Measurements from ENCODE around the gene EMSY. TPM values are rescaled to one million over a fixed set of nuclear protein-coding genes. Genes with fewer than 3 reads are reported as not detected.
"Not testable (repeated sequence)": the region's sequence is repeated elsewhere in the genome, so short reads cannot be mapped to it uniquely, and the experiment has no call there.

Gene EMSY, protein sequence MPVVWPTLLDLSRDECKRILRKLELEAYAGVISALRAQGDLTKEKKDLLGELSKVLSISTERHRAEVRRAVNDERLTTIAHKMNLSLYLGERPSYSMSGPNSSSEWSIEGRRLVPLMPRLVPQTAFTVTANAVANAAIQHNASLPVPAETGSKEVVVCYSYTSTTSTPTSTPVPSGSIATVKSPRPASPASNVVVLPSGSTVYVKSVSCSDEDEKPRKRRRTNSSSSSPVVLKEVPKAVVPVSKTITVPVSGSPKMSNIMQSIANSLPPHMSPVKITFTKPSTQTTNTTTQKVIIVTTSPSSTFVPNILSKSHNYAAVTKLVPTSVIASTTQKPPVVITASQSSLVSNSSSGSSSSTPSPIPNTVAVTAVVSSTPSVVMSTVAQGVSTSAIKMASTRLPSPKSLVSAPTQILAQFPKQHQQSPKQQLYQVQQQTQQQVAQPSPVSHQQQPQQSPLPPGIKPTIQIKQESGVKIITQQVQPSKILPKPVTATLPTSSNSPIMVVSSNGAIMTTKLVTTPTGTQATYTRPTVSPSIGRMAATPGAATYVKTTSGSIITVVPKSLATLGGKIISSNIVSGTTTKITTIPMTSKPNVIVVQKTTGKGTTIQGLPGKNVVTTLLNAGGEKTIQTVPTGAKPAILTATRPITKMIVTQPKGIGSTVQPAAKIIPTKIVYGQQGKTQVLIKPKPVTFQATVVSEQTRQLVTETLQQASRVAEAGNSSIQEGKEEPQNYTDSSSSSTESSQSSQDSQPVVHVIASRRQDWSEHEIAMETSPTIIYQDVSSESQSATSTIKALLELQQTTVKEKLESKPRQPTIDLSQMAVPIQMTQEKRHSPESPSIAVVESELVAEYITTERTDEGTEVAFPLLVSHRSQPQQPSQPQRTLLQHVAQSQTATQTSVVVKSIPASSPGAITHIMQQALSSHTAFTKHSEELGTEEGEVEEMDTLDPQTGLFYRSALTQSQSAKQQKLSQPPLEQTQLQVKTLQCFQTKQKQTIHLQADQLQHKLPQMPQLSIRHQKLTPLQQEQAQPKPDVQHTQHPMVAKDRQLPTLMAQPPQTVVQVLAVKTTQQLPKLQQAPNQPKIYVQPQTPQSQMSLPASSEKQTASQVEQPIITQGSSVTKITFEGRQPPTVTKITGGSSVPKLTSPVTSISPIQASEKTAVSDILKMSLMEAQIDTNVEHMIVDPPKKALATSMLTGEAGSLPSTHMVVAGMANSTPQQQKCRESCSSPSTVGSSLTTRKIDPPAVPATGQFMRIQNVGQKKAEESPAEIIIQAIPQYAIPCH (N-terminal part only)
- 7.8 and 12.7 TPM in 2 replicates for total RNA-seq (2014; rRNA removed; shearing (Covaris generic))

DNA sequence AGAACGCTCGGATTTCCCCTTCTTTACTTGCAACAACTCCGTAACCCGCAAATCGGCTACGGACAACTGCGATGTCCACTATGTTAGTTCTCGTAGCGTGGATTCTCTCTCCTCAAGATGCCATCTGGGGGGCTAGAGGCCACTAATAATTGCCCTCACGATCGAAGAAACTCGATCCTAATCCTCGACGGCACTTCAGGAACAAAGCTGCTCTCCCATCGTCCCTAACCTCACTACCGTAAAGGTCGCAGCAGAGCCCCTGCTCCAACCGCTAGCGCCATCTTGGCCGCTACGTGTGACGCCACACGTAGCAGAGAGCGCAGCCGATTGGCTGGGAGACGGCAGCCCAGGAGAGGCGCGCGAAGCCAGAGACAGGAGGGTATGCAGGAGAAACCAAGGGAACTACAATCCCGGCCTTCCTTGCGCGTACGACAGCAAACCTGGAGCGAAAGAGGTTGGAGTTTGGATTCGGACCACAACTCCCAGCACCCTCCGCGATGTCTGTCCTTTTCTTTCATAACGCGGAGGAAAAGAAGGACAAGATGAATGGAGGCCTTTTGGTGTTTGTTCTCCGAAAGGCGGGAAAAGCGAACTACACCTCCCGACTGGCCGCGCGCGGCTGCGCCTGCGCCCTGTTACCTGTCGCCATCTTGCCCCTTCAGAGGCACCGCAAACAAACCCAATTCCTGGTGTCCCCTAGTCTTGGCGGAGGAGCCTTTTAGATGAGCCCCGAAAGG, at the start of gene EMSY:
EMSY (plus strand) TSS at position 635 of the 737 bp plus-strand sequence. CDS start 1,921 bp downstream, outside the sequence.
- DNase-seq (ENCODE audit: low read depth): peak; percentile 99

DNA sequence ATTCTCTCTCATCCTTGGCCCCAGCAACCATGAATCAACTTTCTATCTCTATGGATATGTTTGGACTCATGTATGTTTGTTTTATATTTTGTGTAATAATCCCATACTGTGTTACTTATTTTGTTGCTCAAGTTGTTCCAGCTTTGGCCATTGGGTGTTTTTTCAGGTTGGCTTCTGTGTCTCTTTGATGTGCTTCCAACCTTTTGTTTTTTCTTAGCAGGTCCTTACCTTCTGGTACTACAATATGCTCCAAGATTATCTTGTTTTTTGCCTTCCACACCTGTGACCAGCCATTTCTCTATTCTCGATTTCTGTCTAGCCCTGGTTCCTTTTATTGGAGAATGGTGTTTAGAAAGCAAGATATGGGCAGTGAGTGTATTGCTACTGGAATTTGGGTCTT, 49.5 kb upstream of the EMSY start:
- no peak for DNase-seq (ENCODE audit: low read depth)

DNA sequence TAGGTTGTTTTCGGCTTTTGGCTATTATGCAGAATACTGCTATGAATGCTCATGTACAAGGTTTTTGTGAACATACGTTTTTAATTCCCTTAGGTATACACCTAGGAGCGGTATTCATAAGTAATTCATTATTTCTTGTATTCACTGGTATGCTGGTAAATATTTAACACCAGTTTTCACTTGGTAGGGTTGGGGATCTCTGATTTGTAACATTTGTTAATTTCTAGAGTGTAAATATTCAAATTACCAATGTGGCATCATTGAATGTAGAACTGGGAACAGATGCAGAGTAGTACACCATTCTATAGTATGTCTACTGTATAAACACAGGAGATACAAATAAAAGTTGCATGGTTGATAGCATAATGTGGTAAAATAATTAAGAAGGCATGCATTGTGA, 47.4 kb upstream of the EMSY start:
- DNase-seq (ENCODE audit: low read depth): no peak

DNA sequence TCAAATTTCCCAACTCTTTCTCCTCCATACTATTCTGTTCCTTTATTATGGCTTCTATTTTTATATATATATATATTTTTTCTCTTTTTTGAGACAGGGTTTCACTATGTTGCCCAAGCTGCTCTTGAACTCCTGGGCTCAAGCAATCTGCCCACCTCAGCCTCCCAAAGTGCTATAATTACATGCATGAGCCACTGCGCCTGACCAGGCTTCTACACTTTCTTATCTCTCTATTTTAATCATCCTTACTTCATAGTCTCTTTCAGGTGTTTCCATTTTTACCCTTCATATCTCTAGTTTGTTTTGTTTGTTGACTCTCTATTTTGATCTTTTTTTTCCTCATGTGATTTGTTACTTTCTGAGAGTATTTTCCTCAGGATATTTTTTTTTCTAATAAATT, 43.9 kb upstream of the EMSY start:
- no peak for DNase-seq (ENCODE audit: low read depth)

DNA sequence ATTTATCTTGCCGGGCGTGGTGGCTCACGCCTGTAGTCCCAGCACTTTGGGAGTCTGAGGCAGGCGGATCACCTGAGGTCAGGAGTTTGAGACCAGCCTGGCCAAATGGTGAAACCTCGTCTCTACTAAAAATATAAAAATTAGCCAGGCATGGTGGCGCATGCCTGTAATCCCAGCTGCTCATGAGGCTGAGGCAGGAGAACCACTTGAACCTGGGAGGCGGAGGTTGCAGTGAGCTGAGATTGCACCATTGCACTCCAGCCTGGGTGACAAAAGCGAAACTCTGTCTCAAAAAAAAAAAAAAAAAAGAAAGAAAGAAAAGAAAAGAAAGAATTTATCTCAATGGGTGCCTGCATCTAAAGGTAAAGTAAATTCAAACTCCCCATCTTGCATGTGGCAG, 43.3 kb upstream of the EMSY start:
- not testable (repeated sequence) for DNase-seq (ENCODE audit: low read depth)

DNA sequence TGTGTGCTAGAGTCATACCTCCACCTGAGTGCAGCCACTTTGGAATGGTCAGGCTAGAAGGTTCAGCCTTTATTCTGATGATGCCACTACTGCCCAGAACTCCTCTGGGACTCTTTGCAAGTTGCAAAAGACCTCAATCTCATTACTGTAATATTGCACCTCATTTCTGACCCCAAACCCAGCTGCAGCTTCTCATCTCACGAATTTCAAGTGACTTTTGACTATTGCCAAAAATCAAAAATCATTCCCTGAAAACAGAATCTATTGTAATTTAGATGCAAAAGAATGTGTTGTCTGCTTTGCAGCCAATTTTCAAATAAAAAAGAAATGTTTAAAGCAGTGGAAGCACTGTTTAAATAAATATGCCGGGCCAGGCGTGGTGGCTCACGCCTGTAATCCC, 38.5 kb upstream of the EMSY start:
- no peak for DNase-seq (ENCODE audit: low read depth)

DNA sequence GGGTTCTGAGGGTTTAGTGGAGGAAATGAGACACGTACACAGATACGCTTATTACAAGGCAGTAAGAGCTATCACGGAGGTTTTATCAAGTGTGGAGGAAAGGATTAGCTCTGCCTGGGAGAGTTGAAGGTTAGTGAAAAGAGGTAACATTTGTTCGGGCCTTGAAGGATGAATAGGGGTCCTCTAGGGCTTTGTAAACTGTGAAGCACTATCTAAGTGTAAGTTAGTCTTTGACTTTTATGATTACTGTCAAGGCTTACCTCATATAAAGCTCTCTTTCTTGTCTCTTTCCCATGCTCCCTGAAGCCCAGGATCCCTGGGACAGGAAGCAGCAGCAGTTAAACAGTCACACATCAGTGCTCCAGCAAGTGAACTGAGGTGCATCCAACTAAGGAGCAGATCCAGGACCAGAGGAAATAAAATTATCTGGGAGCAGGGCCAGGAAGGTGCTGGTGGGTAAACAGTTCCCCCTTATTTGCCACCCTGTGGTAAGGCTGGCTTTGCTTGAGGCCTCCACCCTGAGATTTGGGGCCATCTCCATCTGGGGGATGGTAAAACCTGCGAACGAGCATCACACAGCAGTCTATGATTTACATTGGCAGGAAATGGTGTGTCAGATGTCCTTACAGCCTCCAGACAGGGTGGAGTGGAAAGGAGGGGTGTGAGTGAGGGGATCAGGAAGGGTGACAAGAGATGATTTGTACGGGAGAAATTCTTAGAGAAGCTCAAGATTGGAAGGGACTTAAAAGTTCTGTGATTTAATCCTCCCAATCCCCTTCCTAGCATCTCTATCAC, 36.5 kb upstream of the EMSY start:
- peak; percentile 28 for DNase-seq (ENCODE audit: low read depth)

DNA sequence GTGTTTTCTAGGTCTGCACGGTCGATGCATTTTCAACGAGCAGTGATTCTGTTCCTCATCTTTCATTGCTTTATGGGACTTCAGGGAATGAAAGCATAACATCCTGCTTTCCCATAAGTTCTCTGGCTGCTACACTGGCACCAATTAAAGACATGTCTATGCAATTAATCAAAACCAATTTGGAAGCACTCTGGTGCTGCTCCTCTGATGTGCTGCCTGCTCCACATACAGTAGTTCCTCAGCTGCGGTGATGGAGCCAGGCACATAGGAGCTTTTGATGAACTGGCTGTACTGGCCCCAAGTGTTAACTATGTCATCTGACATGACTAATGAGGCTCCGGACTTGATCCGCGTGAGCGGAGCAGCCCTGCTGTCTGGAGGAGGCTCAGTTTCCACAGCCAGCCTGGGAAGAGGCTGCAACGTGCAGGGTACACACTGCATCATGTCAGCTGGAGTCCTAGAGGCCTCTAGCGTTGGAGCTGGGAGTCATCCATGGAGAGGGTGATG, 33.9 kb upstream of the EMSY start:
- peak; percentile 4 for DNase-seq (ENCODE audit: low read depth)

DNA sequence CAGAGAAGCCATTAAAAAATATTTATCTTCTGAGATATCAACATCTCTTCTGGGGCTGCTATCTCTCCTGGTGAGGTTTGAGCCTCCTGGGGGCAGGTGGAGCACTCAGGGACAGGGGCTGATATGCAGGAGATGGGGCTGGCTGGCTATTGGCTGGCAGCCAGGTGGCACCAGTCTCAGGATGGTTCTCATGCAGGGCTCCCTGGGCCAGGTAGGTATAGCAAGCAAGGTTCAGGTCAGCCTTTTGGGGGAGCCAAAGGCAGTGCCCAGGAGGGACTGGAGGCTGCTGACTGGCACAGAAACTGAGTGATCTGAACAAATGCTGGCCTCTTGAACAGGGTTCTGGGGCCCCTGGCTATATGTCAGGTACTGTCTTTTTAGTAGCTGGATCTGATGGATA, 29.7 kb upstream of the EMSY start:
- no peak for DNase-seq (ENCODE audit: low read depth)

DNA sequence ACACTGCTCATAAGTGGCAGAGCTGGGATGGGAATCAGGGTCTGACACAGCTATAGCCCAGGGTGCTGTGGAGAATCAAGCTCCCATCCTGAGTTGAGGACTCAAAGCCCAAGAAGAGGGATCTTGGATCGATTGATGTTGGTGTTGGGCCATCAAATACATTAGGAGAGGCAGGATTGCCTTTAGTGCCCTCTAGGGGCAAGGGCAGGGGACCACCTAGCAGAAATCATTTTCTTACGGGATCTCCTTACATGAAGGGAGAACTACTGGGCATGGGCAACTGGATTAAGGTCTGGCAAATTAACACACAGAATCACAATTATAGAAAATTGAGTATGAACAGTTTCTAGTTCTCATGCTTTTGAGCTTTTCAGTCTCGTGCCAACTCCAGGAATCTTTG, 24.9 kb upstream of the EMSY start:
- DNase-seq (ENCODE audit: low read depth): no peak

DNA sequence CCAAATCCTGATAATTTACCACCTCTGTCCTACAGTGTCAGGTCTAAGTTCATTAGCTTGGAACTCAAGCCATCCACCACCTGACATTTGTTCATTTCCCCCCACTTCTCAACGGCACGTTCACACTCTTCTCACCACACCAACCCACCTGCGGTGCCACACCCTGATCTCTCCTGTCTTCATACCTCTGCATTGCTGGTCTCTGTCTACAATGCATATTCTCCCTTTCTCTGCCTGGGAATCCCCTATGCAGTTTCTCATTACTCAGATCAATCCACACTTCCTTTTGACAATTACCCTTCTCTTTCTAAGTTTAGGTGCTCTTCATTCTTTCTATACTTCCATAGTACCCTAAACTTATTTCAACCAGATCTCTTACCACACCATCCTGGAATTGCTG, 20.4 kb upstream of the EMSY start:
- no peak for DNase-seq (ENCODE audit: low read depth)

DNA sequence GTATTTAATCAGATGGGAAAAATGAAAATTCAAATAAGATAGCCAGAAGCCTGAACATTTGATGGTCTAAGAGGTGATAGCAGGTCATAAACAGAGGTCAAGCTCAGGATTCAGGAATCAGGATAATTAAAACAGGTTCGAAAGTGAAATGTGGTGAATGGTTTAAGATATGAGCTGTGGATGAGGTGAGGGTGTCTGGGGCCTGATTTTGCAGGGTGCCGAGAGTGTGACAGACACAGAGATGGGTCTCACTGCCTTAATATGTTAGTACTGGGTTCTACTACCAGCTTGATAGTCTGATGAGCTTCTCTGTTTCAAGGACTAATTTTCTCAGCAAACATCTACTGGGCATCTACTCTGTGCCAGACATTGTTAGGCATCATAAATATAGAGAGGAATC, 19.9 kb upstream of the EMSY start:
- DNase-seq (ENCODE audit: low read depth): no peak

DNA sequence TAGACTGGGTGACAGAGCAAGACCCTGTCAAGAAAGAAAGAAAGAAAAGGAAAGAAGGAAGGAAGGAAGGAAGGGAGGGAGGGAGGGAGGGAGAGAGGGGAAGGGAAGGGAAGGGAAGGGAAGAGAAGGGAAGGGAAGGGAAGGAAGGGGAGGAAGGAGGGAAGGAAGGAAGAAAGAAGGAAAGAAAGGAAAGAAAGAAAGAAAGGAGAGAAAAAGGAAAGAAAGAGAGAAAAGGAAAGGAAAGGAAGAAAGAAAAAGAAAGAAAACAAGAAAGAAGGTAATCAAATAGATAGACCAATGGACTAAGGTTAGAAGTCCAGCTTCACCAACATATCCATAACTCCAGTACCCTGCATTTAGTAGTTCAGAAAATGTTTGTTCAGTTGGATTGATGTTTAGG, 18.2 kb upstream of the EMSY start:
- no peak for DNase-seq (ENCODE audit: low read depth)

DNA sequence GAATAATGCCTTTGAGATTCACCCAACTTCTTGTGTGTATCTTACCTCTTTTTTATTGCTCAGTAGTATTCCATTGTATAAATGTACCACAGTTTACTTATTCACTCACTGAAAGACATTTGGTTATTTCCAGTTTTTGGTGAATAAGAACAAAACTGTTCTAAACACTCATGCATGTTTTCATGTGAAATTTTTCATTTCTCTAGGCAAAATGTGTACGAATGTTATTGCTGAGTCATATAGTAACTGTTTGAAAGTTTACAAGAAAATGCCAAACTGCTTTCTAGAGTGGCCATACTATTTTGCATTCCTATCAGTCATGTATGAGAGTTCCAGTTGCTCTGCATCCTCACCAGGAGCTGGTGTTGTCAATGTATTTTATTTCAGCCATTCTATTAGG, 8.8 kb upstream of the EMSY start:
- no peak for DNase-seq (ENCODE audit: low read depth)

DNA sequence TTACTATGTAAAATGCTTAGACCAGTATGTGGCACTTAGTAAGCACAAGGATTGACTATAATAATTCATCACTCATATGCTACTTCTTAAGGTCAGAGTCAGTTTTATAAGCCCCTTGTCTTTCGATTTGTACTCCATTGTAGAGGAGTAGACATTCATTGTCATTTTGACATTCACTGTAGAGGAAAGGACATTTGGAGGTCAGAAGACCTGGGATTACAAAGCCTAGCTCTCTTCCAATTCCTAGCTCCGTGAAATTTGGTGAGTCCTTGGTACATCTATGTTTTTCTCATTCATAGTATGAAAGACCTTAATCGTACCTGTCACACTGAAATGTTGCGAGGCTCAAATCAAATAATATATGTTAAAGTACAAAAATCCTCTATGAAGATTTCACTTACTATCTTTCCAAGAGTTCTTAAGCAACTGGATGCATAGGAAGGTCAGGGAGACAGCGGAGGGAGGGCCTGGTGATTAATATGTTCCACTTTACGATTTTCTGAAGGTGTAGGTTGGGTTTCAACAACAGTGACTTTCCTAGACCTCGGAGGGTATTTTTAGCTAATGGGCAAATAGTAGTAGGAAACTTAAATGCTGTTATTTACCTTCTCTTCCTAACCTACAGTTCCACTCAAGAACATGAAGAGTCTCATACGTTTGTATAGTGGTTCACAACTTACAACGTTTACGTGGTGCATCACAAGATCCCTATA, 1.4 kb upstream of the EMSY start:
- no peak for DNase-seq (ENCODE audit: low read depth)

DNA sequence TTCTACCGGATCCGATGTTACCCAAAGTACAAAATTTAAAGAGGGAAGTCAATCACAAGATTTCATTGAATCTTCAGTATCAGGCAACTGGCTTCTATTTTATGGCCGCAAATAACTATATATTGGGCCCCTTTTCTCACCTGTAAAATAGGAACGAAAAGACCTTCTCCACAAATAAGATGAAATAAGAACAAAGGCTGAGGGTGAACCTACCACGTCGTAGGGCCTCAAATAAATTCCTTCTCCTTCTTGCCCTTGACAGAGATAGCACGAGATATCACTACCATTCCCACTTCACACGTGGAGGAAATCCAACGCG, 794 bp upstream of the EMSY start:
- no peak for DNase-seq (ENCODE audit: low read depth)

DNA sequence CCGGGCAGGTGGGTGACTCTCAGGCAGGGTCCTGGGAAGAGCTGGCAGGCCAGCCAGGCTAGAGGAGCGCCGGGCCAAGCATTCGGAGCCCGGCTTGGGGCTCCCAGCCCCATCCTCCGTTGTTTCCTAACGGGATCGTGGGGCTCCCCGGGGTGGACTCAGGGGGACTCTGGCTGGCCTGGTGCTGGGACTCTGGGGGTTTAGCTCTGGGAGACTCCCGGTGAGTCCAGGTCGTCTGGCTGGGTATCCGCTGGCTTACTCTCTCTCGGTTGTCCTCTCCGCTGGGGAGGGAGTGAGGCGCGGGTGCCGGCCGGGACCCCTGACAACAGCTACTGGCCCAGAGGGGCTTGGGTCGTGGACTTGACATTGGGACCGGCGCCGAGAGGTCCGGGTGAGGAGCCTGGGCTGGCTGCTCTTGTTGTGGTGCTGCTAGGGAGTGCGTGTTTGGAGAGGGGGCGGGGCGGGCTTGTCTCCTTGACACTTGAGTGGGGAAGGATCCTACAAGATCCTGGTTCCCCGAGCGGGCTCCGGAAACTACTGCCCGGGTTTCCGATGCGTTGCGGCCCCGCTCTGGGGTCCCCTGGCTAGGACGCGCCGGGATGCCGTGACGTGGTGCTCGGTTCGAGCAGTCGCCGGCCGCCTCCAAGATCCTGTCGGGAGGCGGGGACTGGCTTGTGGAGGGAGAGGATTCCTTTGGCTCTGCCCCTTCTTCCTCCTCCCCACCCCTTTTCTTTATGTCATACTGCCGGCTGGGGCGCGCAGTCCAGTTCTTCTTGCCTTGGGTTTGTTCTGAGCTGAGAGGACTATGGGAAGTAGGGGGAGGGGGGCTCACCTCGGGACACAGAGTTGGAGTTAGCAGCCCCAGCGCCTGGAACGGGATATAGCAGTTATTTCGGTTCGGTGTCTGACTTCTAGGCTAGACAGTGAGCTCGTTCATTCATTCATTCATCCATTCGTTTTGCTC, 585 bp downstream of the EMSY start:
- peak; percentile 90 for DNase-seq (ENCODE audit: low read depth)

DNA sequence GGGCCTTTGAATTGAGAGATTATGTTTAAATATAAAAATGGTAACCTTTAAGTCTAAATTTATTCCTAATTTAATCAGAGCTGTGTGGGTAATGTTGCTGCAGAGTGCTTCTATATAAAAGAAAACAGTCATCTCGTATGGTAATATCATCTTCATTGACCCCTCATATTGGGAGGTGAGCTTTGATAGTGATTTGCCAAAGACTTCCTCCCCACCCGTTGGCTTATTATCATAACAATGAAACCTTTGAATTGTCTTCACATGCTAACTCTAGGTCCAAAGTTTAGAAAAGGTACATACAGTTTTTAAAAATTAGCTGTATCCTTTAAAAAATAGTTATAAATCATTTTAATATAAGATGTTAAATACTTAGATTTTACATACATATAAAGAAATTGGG, 3.7 kb downstream of the EMSY start:
- DNase-seq (ENCODE audit: low read depth): no peak

DNA sequence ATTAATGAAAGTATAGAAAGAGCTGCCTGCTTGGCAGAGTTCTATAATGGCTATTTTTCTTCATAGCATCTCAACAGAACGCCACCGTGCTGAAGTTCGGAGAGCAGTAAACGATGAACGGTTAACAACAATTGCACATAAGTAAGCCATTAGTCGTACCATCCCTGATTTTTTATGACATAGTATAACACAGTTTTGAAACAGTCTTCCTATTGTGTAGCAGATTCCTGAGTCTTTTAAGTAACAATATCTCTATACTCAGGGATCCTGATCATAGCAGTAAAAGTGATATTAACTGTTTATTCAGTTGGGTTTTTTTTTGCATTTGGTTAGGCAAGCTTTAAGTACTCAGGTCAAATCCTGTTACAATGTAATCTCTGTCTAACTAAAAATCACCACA, 8.4 kb downstream of the EMSY start:
- no peak for DNase-seq (ENCODE audit: low read depth)
